ENCODE results near the gene FOXI2.
A peak's percentile ranks its signal among the peaks of the same experiment; 100 is the strongest.

Gene FOXI2

GRCh38 chr10:127702271-127702670 lies 34.7 kb upstream of the FOXI2 start:
- no peak overlapping the region for H3K27ac ChIP-seq
- no peak for TF ChIP-seq CTCF (conservative IDR thresholded peaks at IDR 0.05)

- no peak for TF ChIP-seq CTCF (conservative IDR thresholded peaks at IDR 0.05)
- H3K27ac ChIP-seq: no peak overlapping the region
Measured at GRCh38 chr10:127715249-127715648, 21.7 kb upstream of the FOXI2 start.

DNA sequence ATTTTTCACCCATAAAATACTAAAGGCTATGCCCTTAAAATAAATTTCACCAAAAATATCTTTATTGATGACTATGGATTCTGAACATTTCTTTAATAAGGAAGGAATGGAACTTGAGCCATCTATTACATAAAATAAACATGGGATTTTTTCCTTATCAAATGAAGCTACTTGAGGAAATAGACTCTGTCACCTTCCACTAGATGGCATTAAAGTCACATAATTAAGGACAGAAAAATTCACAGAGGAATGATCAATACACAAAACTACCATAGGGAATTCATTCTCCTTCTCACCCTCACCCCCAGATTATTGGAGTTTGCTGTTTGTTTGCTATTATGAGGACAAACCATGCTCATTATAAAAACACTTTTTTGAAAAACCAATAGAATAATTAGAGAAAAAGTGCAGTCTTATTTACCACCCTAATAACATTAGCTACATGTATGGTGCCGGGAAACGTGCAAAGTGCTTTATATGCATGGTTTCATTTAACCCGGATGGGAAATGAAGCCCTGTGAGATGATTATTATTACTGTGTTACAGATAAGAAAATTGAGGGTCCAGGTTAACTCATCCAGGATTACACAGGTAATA lies 21.1 kb upstream of the FOXI2 start:
- H3K27ac ChIP-seq: no peak overlapping the region

DNA sequence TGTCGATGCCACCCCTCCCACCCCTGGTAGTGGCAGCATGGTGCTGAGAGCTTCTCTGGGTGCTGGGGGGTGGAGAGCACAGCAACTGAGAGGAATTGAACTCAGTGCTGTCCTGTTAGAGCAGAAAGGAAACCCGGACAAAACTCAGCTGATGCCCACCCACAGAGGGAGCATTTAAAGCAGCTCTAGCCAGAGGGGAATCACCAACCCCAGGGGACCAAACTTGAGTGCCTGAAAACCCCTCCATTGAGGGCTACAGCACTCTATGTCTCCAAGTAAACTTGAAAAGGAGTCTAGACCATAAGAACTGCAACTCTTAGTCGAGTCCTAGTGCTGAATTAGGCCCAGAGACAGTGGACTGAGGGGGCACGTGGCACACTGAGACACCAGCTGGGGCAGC lies 16.8 kb upstream of the FOXI2 start:
- H3K27ac ChIP-seq: no peak overlapping the region
- no peak for TF ChIP-seq CTCF (conservative IDR thresholded peaks at IDR 0.05)

More for the DNA sequence above, 21.1 kb upstream of the FOXI2 start:
- peak; percentile 69 for TF ChIP-seq CTCF (conservative IDR thresholded peaks at IDR 0.05)

GRCh38 chr10:127720903-127721302 lies 16.1 kb upstream of the FOXI2 start:
- no peak overlapping the region for H3K27ac ChIP-seq
- no peak for TF ChIP-seq CTCF (conservative IDR thresholded peaks at IDR 0.05)

- no peak overlapping the region for H3K27ac ChIP-seq
- TF ChIP-seq CTCF (conservative IDR thresholded peaks at IDR 0.05): no peak
Measured at GRCh38 chr10:127734753-127735152, 2.2 kb upstream of the FOXI2 start.

GRCh38 chr10:127735156-127735555 lies 1.8 kb upstream of the FOXI2 start:
- no peak overlapping the region for H3K27ac ChIP-seq
- TF ChIP-seq CTCF (conservative IDR thresholded peaks at IDR 0.05): no peak

Measured in VCaP (cell line).